SIG-M5 (cell line): ENCODE results near the gene YIPF3.
"Not testable (repeated sequence)": the region's sequence is repeated elsewhere in the genome, so short reads cannot be mapped to it uniquely, and the experiment has no call there.

Experiments
- DNase-seq: peaks from one replicate; lab custom pipeline; 2025; lab: John Stamatoyannopoulos, UW

YIPF3 gene

DNA sequence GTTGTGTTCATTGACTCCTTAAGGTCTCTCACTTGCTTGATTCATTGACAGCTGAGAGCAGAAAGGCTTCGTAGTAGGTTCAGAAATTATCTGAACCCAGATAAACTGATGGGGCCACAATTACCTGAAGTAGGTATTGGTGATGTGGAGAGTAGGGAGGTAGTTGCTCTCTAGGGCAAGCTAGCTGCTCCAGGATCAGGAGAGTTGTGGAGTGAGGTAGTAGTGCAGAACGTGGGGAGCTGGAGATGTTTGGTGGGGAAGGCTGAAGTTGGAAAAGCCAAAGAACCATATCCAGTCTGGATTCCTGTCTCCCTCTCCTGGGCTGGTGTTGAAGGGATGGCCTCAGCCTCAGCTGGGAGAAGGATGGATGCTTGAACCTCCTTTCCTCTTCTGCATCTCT, 23.5 kb downstream of the YIPF3 start:
- no peak for DNase-seq

DNA sequence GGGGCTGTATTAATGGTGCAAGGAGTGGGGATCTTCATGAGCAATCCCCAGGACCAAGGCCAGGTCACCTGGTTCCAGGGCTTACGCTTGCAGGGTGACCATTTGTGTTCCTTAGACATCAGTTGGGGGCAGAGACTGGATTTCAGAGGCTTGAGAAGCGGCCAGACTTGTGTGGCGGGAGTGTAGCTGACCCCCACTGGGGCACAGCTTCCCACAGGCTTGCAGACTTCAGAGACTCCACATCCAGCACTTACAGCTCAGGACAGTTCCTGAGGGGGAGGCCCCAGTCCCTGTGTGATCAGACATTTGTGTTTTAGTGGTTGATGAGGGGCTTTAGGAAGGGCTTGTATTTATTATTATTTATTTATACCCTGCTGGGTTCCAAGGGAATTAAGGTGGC, 24.1 kb downstream of the YIPF3 start:
- no peak for DNase-seq

DNA sequence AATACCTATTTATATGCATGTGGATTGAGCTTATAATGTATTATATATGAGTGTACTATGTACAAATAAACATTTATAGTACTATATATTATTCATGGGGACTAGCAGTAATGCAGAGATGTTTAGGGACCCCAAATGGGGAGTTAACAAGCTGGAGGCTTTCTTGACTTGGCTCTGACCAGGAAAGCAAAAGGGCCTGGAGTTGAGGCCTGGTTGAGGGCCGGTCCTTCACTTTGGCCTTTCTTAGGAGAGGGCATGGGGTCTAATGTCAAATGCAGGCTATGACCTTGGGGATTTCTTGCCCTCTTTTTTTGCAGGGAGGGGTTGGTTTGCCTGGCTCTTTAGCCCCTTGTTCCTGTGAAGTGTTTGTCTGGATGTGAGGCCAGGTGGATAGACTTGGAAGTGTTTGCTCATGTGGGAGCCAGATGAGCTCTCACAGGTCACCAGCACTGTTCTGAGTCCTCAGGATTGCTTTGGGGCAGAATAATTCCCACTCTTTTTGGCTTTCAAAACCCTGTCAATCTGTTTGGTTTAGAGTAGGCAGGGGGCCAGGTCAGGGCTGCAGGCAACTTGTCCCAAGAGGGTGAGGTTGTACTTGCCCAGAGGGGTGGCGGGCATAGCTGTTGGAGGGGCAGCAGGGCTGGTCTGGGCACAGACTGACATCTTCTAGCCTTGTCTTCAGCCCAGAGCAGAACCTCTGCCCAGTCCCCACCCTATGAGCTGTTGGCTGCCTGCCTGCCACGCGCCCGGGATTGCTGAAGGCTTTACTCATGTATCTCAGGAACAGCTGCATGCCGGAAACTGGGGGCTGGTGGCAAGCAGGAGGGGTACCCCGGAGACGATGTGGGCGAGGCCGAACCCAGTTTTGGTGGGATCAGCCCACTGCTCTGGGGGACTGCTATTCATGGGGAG, 24.7 kb downstream of the YIPF3 start:
- no peak for DNase-seq

DNA sequence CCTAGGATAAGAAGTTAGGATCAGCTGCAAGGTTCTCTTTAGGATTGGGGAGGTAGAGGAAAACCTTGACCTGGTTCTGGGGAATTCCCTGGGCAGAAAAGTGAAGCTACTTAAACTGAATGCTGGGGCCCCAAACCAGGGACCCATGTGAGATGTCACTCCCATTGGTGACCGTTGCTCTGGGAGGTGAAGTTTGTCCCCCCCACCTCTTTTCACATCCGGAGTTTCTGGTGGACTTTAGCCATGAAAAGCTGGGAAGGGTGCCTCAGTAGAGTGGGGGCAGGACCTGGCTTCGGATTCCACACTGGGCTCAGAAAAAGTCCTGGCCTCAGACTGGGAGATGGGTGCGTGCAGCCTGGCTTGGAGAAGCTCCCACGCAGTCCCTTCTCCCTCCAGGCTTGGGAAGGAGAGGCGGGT, 26.2 kb downstream of the YIPF3 start:
- DNase-seq, result no peak

DNA sequence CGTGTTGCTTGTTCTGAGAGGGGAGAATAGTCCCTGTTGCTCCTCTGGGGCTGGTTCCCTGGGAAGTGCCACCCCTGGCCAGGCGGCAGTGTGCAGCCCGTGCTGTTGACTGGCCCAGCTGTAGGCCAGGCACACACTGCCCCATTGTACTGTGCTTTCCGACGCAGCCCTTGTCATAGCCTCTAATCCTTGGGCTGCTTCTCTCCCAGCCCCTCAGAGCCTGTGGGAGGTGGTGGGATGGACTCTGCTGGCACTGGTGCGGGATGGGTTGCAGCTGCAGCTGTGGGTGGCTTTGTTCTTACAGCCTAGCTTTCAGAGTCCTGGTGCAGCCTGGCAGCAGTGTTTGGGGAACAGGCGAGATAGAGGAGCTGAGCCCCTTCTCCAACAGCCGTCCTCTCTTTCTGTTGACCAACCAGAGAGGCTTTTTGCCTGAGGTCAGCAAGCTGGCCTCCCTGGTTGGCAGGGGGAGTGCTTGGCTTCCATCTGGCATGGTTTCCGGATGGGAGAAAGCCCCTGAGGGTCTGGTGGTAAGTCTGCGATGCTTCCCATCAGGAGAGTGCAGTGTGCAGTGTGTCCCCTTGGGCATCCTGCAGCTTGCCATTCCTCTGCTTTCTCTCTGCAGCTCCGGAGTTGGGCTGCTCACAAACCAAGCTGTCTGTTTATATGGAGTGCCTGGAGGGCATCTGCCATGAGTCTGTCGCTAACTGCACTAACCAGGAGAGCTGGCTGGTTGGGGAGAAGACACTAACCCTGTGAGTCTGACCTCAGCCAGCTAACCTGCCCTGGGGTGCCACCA, 27.3 kb downstream of the YIPF3 start:
- DNase-seq, result no peak

DNA sequence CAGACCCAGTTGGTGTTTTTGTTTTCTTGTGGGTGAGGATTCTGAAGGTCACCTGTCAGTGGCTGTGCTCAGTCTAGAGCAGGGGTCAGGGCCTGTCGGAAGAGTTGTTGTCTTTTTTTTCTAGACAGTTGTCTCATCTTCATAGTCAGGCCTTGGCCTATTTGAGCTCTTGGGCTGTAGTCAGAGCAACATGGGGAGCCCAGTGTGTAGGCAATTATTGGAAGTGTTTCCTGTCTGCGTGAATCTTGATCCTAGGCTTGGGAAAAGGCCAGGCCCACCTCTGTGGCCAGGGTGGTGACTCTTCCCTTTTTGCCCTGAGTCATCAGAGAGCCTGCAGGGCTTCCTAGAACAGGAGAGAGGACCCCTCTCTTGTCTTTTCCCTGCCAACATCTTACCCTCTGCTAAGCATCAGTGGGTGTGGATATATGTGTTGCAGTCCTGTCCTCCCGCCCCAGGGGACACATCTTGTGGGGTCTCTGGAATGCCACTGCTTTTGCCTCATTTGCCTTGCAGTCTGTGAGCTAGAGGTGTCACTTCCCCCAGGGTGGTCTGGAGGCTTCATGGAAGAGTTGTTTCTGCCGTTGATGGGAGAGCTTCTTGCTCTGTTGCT, 28.0 kb downstream of the YIPF3 start:
- no peak for DNase-seq

DNA sequence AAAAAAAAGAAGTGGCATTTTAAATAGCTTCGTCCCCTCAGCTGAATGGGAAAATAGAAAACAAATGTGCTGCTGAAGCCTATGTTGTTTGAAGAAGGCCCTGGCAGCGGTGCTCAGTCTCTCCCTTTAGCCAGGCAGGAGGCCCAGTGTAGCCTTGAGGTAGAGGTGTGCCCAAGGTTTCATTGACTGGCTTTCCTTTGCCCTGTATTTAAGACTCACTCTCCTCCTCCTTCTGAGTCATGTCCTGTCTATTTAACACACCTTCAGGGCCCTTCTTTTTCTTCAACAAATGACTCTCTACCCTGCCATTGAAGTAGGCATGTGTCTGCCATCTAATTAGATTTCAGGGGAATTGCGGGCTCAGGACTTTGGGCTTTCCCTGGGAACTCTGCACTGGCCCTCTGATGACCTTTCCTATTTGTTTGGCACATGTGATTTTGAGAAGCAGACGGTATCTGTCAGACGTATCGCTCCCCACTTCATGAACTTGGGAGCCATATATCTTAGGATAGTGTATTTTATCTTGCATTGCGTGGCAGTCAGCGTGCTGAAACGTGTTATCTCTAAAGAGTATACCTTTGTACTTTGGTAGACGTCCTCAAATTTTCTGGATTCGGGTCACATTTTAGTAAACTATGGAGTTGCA, 35.0 kb downstream of the YIPF3 start:
- no peak for DNase-seq

DNA sequence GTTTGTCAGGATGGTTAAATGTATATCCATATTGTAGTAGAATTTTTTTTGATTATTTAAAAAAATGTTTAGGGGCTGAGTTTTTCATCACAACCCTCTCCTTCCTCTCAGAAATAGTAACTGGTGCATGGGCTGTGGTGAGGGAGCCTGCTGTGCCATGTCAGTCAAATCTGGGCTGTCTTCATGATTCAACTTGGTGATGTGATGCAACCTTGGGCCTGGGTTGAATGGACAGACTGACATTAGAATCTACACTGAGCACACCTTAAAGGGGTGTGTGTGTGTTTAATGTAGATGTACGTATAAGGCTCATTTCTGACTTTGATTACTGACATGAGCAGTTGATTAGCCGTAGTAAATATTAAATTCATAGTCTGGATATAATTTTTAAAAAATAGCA, 35.7 kb downstream of the YIPF3 start:
- peak; percentile 47 for DNase-seq

DNA sequence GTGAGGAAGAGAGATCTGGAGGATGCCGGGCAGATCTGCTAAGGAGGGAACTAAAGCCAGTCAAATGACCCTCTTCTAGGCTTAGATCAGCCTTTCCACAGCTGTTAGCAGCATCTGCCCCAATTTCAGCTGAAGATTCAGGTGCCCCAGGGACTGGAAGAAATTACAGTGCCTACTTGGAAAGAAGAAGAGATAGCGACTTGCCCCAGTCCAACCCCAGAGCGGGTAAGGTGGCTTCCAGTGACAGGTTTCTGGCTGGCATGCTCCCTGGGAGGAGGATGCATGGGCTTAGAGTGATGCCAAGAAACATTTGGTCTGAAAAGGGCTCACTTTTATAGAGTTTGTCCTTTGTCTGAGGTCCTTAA, 38.7 kb downstream of the YIPF3 start:
- DNase-seq, result no peak

DNA sequence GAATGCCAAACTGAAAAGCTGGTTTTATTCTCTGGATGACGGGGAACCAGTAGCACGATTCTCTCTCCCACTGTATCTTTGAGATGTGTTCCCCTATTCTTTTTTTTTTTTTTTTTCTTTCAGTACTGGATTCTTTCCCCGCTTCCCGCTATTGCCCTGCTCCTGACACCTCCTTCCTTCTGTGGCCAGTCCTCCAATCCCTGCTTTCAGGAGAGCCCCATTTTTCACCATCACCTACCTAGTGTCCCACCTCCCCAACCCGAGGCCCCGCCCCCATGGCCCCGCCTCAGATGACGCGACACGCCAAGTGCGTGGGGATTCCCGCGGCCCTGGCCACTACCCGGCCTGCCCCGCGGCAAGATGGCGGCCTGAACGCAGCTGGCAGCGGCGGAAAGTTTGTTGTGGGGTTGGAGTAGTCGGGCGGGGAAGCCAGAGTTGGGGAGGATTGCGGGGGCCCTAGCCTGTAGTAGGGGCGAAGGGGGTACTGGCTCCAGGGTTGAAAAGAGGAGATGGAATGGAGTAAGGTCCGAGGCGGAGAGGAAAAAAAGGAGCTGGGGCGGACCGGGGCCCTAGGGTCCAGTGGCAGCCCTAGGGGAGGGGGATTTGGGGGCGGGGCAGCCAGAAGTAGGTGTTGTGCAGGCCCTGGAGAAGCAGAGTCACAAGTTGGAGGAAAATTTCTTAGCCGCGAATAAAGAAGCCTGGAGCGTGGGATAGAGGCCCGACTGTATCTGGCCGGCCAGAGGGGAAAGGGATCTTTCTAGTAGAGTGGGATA, 39.3 kb downstream of the YIPF3 start, which contains the start of gene TJAP1:
Gene TJAP1 (plus strand): TSS at position 336 of the 773 bp plus-strand sequence. CDS start 21,432 bp downstream, outside the sequence.
- no peak for DNase-seq

DNA sequence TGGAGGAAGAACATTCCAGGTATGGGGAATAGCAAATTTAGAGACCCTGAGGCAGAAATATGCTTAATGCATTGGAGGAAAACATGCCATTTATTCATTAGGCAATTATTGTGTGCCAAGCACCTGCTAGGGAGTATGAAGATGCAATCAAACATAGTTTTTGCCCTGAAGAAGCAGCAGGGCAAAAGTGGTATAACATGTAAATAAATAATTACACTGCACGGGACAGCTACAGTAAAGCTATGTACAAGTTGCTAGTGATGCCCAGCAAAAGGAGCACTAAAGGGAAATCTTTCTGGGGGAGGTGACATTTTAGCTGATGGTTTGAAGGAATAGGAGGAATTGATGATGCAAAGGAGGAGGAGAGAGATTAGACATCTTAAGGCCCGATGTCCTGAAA, 40.0 kb downstream of the YIPF3 start:
- DNase-seq, result no peak

DNA sequence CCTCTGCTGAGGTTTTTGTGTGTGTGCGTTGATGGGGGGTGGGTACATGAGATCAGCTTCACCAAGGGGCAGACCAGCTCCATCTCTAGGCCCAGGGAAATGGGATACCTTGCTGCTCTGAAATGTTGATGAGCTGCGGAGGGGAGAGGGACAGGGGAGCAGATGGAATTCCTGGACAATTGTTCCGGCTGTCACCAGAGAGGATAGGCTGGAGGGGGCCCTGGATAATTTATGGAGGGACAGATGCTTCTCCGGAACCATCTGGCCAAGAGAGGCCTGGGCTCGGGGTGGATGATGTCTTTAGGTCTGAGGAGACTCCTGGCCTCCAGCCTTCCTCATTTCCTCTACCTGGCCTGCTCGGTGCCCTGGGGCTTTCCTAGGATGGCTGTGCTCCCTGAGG, 41.2 kb downstream of the YIPF3 start:
- DNase-seq, result no peak

DNA sequence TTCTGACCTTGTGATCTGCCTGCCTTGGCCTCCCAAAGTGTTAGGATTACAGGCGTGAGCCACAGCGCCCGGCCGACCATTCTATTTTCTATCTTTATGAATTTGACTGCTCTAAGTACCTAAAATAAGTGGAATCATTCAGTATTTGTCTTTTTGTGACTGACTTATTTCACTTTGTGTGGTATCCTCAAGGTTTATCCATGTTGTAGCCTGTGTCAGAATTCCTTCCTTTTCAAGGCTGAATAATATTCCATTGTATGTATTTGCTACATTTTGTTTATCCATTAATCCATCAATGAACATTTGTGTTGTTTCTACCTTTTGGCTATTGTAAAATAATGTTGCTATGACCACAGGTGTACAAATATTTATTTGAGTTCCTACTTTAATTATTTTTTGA, 44.2 kb downstream of the YIPF3 start:
- no peak for DNase-seq

DNA sequence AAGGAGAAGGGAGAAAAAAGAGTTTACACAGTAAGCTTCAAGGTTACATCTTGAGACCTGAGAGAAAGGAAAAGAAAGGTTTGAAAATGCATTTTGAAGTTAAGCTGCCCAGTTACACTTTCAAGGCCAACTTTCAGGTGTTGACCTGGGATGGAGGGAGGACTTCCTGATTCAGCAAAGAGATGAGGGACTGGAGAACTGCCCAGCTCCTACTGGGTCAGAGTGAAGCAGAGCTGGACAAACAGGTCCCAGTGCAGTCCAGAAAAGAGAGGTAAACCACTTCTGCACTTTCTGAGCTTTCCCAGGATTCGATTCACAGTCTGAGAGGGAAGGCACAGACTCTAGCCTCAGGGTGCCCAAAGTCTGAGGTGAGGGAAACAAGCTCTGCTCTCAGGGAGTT, 45.3 kb downstream of the YIPF3 start:
- DNase-seq, result no peak

DNA sequence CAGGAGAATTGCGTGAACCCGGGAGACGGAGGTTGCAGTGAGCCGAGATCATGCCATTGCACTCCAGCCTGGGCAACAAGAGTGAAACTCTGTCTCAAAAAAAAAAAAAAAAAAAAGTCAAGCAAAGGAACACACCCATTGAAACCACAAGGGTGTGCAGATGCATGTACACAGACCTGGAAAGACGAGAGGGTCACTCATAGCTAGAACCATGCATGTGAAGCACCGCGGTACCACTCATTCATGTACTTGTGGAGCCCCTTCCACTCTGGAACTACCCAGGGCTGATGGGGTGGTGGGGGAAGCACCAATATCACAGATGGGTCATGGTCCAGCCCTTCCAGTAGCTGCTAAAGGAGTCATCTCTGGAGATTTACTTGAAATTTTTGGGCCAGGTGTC, 46.8 kb downstream of the YIPF3 start:
- DNase-seq, result no peak

DNA sequence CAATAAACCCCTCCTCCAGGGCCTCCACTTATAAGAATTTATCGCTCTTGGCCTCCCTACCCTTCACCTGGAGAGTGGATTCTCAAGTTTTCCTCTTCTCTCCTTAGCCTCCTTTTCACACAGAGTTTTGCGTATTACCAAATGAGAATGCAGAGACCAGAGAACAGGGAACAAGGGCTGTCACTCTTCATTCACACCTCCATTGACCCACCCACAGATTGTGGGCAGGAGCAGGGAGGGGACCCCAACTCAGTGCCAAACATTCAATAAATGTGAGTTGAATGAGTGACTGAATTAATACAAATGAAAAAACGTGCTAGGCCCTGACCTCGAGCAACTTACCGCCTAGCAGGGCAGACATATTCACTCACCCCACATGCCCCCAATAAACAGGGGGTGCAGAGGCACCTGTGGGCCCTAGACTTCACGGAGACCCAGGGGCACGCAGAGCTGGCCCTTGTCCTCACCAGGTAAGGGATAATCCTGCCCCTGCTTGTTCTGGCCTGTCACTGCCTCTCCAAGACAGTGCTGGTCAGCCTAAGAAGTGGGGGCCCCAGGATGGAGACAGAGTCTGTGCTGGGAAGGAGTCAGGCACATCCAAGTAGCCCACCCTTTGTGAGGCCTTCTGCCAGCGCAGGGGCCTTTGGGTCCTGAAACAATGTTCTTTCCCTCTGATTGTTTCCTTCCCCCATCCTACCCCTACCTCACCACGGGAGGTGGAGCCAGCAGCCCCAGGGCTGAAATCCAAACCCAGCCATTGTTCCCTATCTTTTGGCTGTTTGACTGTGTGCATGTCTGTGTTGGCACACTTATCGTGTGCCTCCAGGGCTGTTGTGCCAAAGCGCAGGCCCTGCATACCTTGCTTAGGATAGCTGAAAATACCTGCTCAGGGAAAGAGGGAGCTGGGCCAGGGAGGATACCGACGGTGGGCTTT, 47.7 kb downstream of the YIPF3 start:
- DNase-seq, result no peak

DNA sequence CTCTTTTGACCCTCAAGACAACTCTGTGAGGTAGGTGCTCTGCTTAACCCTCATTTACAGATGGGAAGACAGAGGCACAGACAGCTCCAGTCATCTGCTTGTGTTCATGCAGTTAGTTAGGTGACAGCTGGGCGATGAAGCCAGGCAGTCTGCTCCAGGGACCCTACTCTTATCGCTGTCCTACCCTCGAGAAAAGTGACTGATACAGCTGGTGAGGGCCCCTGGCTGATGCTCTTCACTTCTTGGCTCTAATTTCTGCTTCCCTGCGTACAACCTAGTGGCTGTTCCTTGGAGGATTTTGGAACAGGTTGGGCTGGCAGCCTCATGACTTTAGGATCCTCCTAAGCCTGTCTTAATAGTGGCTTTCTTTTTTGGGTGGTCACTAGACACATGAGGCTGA, 48.5 kb downstream of the YIPF3 start:
- DNase-seq, result no peak

DNA sequence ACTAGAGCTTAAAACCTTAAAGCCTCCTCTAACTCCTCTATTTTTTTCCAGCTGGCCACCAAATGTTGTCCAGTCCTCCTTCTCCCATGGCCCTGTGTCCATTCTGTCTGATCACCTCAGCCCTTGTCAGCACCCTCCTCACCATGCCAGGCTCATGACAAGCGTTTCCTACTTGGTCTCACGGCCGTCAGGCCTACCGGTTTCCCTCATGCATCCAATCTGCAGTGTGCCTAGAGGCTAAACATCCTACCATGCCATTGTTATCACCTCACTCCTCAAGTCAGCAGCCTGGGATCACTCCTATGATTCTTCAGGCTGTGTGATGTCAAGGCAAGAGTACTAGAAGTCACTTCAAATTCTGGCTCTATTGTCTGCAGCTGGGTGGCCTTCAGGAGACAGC, 49.0 kb downstream of the YIPF3 start:
- DNase-seq, result no peak

DNA sequence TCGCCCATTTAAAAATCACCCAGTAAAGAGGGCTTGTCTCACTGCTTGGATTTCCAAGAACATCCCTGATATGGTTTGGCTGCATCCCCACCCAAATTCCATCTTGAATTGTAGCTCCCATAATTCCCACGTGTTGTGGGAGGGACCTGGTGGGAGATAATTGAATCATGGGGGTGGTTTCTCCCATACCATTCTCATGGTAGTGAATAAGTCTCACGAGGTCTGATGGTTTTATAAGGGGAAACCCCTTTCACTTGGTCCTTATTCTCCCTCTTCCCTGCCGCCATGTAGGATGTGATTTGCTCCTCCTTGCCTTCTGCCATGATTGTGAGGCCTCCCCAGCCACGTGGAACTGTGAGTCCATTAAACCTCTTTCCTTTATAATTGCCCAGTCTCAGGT, 49.5 kb downstream of the YIPF3 start:
- DNase-seq, result not testable (repeated sequence)

DNA sequence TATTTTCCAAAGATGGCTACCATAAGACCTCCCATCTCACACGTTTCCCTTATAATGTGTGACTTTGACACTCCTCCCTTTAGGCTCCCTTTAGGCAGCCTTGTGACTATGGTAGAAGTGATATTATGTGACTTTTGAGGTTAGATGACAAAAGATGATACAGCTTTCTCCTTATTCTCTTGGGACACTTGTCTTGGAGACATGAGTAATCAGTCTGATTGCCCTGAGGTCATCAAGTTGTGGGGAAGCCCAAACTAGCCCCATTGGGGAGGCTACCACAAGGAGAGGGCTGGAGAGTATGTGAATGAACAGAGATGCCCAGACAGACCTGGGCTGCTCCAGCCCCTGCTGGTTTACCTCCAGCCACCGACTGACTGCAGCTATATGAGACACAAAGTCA, 50.8 kb downstream of the YIPF3 start:
- no peak for DNase-seq
